PC-3 (cell line): ENCODE data around the gene FAM120AOS. TPM values are rescaled to one million over a fixed set of nuclear protein-coding genes. Genes with fewer than 3 reads are reported as not detected.

Experiments used
- ATAC-seq: fragments of 200-7000 bp; cut with Tn5 transposase; 2 replicates; pipeline ENCODE4 v1.9.1; 2020; ENCODE audit warnings: mild to moderate bottlenecking, moderate library complexity
- BruUV-seq: library from RNA; stranded (reverse); fragments of 400-500 nt; replicated peaks from 2 replicates; lab custom pipeline; 2021; lab: Mats Ljungman, UMichigan
- CTCF ChIA-PET: fragments of 300-600 bp; sonication (Branson Sonifier 250); formaldehyde crosslinking; loops from one replicate; lab custom pipeline; 2022; ENCODE audit warnings: antibody characterized with exemption; lab: Charles Lee
- POLR2A ChIA-PET: fragments of 300-600 bp; sonication (Branson Sonifier 250); formaldehyde crosslinking; loops from one replicate; lab custom pipeline; 2022; ENCODE audit warnings: antibody characterized with exemption; ENCODE audit not compliant: unreplicated experiment; lab: Charles Lee
- DNase-seq: peaks from one replicate; pipeline ENCODE4 v3.0.0-alpha.2; 2015
- H2AFZ ChIP-seq: fragments of 300-600 bp; sonication (generic); 2 replicates; pipeline ENCODE4 v1.6.0; 2016; ENCODE audit warnings: antibody characterized with exemption, low read length
- H3F3A ChIP-seq: fragments of 300-600 bp; sonication (generic); one replicate; pipeline ENCODE4 v1.6.0; 2017; ENCODE audit warnings: antibody characterized with exemption, low read length, control low read depth, mild to moderate bottlenecking; ENCODE audit not compliant: unreplicated experiment
- H3K27ac ChIP-seq: fragments of 300-600 bp; sonication (generic); 2 replicates; pipeline ENCODE4 v1.5.1; 2016; ENCODE audit warnings: mild to moderate bottlenecking, low read length
- H3K27me3 ChIP-seq: fragments of 300-600 bp; sonication (generic); 2 replicates; pipeline ENCODE4 v1.6.1; 2016; ENCODE audit warnings: low read length, mixed read lengths
- H3K36me3 ChIP-seq: fragments of 300-600 bp; sonication (generic); 2 replicates; pipeline ENCODE4 v1.6.1; 2016; ENCODE audit warnings: low read depth, mixed run types, low read length, mixed read lengths
- H3K4me1 ChIP-seq: fragments of 300-600 bp; sonication (generic); 2 replicates; pipeline ENCODE4 v1.5.1; 2016; ENCODE audit warnings: low read length; ENCODE audit not compliant: insufficient read depth
- H3K4me2 ChIP-seq: fragments of 300-600 bp; sonication (generic); 2 replicates; pipeline ENCODE4 v1.6.0; 2016; ENCODE audit warnings: low read length
- H3K4me3 ChIP-seq: fragments of 300-600 bp; sonication (generic); 2 replicates; pipeline ENCODE4 v1.5.1; 2016; ENCODE audit warnings: mild to moderate bottlenecking, low read length, mixed read lengths
- H3K79me2 ChIP-seq: fragments of 300-600 bp; sonication (generic); 2 replicates; pipeline ENCODE4 v1.6.1; 2017; ENCODE audit warnings: low read length, mixed read lengths
- H3K9ac ChIP-seq: fragments of 300-600 bp; sonication (generic); 2 replicates; pipeline ENCODE4 v1.6.0; 2016; ENCODE audit warnings: mild to moderate bottlenecking, low read length
- H3K9me2 ChIP-seq: fragments of 300-600 bp; sonication (generic); replicated peaks from 2 replicates; pipeline ENCODE4 v1.6.1; 2016; ENCODE audit warnings: mixed run types, low read length, mixed read lengths
- H3K9me3 ChIP-seq: fragments of 300-600 bp; sonication (generic); 2 replicates; pipeline ENCODE4 v1.6.1; 2016; ENCODE audit warnings: low read length, mixed read lengths
- H4K20me1 ChIP-seq: fragments of 300-600 bp; sonication (generic); 2 replicates; pipeline ENCODE4 v1.6.1; 2016; ENCODE audit warnings: low read length, mixed read lengths
- EZH2 ChIP-seq: fragments of 300-600 bp; sonication (generic); IDR thresholded peaks from one replicate; pipeline ENCODE4 v1.6.1; 2017; ENCODE audit warnings: antibody characterized with exemption, mild to moderate bottlenecking, low read length; ENCODE audit not compliant: unreplicated experiment
- EZH2phosphoT487 ChIP-seq: fragments of 300-600 bp; sonication (generic); IDR thresholded peaks from 2 replicates; pipeline ENCODE4 v1.6.1; 2018; ENCODE audit warnings: mild to moderate bottlenecking, antibody characterized with exemption, low read length, borderline replicate concordance
- intact Hi-C: fragments of 100-400 bp; cut with micrococcal nuclease; formaldehyde crosslinking; loops from 2 replicates; pipeline ENCODE4 v1.9.0; 2023
- total RNA-seq: library from RNA; depleted of rRNA; stranded (reverse); fragments of >200 nt; gene quantifications from 2 replicates; pipeline ENCODE4 v1.2.3, GENCODE V29; 2014
- TF ChIP-seq, protein P1 (sequence below): fragments of 300-600 bp; sonication (generic); conservative IDR thresholded peaks from 2 replicates; pipeline ENCODE4 v1.5.1; 2017; ENCODE audit warnings: antibody characterized with exemption, low read depth, mild to moderate bottlenecking, low read length

FAM120AOS gene
- total RNA-seq, 1 experiment from 2014 or later = 39.8 TPM

DNA sequence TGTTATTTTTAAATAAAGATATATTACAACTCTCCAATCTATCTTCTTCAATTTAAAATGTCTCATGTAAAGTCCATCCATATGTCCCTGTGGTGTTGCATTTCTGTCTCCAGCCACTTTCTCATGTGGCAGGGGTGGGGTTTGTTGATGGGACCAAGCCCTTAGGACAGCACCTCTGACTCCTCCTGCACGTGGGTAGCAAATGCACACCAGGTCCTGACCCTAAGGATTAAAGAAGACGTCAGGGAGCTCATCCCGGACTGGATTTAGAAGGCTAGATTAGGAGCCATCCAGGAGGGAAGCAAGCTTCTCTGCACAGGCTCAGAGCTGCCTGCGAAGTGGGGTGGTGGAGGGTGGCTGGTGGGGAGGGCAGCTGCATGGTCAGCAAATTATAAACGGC lies 38.9 kb upstream of the FAM120AOS start:
- Histone ChIP-seq H3K4me2 (no peak overlapping the region), H3K9ac (no peak overlapping the region), H3K79me2 (peaks cover 64% of the 10 kb centered on the region), H3F3A (no peaks in the 10 kb centered on the region), H3K27ac (no peak overlapping the region), H3K27me3 (no peaks in the 10 kb centered on the region), H4K20me1 (no peaks in the 10 kb centered on the region), H2AFZ (no peak overlapping the region), H3K9me2 (no peaks in the 10 kb centered on the region), H3K36me3 (peaks cover 5% of the 10 kb centered on the region; the same call in 1 of the 2 replicates), H3K4me3 (no peak overlapping the region), H3K9me3 (no peaks in the 10 kb centered on the region), H3K4me1 (no peaks in the 10 kb centered on the region)
- ATAC-seq = no peak
- TF ChIP-seq, protein P1, sequence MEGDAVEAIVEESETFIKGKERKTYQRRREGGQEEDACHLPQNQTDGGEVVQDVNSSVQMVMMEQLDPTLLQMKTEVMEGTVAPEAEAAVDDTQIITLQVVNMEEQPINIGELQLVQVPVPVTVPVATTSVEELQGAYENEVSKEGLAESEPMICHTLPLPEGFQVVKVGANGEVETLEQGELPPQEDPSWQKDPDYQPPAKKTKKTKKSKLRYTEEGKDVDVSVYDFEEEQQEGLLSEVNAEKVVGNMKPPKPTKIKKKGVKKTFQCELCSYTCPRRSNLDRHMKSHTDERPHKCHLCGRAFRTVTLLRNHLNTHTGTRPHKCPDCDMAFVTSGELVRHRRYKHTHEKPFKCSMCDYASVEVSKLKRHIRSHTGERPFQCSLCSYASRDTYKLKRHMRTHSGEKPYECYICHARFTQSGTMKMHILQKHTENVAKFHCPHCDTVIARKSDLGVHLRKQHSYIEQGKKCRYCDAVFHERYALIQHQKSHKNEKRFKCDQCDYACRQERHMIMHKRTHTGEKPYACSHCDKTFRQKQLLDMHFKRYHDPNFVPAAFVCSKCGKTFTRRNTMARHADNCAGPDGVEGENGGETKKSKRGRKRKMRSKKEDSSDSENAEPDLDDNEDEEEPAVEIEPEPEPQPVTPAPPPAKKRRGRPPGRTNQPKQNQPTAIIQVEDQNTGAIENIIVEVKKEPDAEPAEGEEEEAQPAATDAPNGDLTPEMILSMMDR = no peak
- TF ChIP-seq EZH2phosphoT487 = no peak
- TF ChIP-seq EZH2 = no peak
- no peak for DNase-seq
- BruUV-seq = no TSS peak
- ChIA-PET CTCF (no interaction called here), POLR2A (no interaction called here)
- intact Hi-C loops = no loop called here

DNA sequence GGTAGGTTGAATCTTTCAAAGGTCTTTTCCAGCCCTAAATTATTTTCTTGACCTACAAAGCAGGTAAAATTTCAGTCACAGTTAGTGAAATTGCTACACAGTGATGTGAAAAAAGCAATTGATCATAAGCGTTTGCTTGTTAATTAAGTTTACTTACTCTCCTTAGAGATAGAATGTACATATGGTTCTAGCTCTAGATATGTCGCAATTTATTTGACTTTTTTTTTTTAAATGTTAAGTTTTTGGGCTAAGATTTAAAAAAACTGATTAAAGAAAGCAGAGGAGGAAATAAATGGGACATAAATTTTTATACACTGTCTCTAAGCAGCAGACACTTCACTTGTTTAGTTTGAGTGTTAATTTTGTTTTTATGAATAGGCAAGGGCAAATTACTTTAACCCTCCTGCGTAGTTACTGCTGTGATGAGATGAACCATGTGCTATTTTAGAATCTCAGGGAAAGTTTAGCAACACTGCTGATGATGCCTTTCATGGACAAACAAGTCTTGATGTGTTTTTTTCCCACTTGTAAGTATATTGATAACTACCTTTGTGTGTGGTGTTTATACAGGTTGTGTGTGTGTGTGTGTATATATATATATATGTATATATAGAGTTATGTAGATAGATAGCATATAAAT lies 38.3 kb upstream of the FAM120AOS start:
- H3K36me3 ChIP-seq = peaks cover 5% of the 10 kb centered on the region; the same call in 1 of the 2 replicates
- intact Hi-C loops = no loop called here
- no peaks in the 10 kb centered on the region for H3K4me1 ChIP-seq
- ChIA-PET POLR2A (no interaction called here), CTCF (no interaction called here)
- H3K27ac ChIP-seq = no peak overlapping the region
- DNase-seq (no peak), ATAC-seq (no peak)
- no peaks in the 10 kb centered on the region for H3K9me3 ChIP-seq
- H3K27me3 ChIP-seq = no peaks in the 10 kb centered on the region
- TF ChIP-seq EZH2 = no peak
- no peak for TF ChIP-seq EZH2phosphoT487
- TF ChIP-seq, protein P1 = no peak
- H2AFZ ChIP-seq = no peak overlapping the region
- peaks cover 64% of the 10 kb centered on the region for H3K79me2 ChIP-seq
- H3K4me3 ChIP-seq = no peak overlapping the region
- BruUV-seq = no TSS peak
- no peak overlapping the region for H3K9ac ChIP-seq
- no peak overlapping the region for H3K4me2 ChIP-seq
- no peaks in the 10 kb centered on the region for H4K20me1 ChIP-seq
- no peaks in the 10 kb centered on the region for H3K9me2 ChIP-seq
- H3F3A ChIP-seq = no peaks in the 10 kb centered on the region

GRCh38 chr9:93488244-93488643 lies 34.9 kb upstream of the FAM120AOS start:
- TF ChIP-seq EZH2phosphoT487 (no peak), EZH2 (no peak)
- TF ChIP-seq, protein P1 = no peak
- peaks cover 56% of the 10 kb centered on the region for H3K79me2 ChIP-seq
- no peak overlapping the region for H3K4me2 ChIP-seq
- peaks cover 9% of the 10 kb centered on the region; the same call in 1 of the 2 replicates for H3K36me3 ChIP-seq
- H3K4me3 ChIP-seq = no peak overlapping the region
- H3K9me3 ChIP-seq = no peaks in the 10 kb centered on the region
- H2AFZ ChIP-seq = no peak overlapping the region
- no peaks in the 10 kb centered on the region for H3K27me3 ChIP-seq
- ChIA-PET CTCF (no interaction called here), POLR2A (no interaction called here)
- no peak for ATAC-seq
- no peak overlapping the region for H3K9ac ChIP-seq
- H3F3A ChIP-seq = no peaks in the 10 kb centered on the region
- no peaks in the 10 kb centered on the region for H3K9me2 ChIP-seq
- no peak overlapping the region for H3K27ac ChIP-seq
- intact Hi-C loops = no loop called here
- no peak for DNase-seq
- H3K4me1 ChIP-seq = no peaks in the 10 kb centered on the region
- no peaks in the 10 kb centered on the region for H4K20me1 ChIP-seq
- BruUV-seq = no TSS peak
